Natural killer cell treated with Interleukin-12 subunit alpha and Interleukin-12 subunit beta and Interleukin-15 and Interleukin-18, amount 100 ng/mL, for 72 hours (primary cell): ENCODE results near the gene AP1M2. TPM values are rescaled to one million over a fixed set of nuclear protein-coding genes. Genes with fewer than 3 reads are reported as not detected.
A peak's percentile ranks its signal among the peaks of the same experiment; 100 is the strongest.

ENCODE experiments used
- ATAC-seq, 2 donors: fragments of 150-1000 bp; cut with Tn5 transposase in 1 of 2; sonication (Bioruptor Pico), chemical (Tn5 transposase) in 1 of 2; 2 replicates each; pipeline ENCODE4 v1.10.0; 2021
- DNase-seq: peaks from one replicate; pipeline ENCODE4 v3.0.0; 2022; ENCODE audit warnings: low spot score
- H3K27ac Mint-ChIP-seq, 2 donors: 1 replicate in 1 of 2; 2 replicates in 1 of 2; pipeline ENCODE4 v1.8.0; 2022; ENCODE audit warnings: mixed read lengths in 2 of 2, mild to moderate bottlenecking in 1 of 2, moderate library complexity in 1 of 2
- H3K27me3 Mint-ChIP-seq, 2 donors: 1 replicate in 1 of 2; 2 replicates in 1 of 2; pipeline ENCODE4 v1.8.0; 2022; ENCODE audit warnings: mixed read lengths in 2 of 2
- H3K36me3 Mint-ChIP-seq: one replicate; pipeline ENCODE4 v1.8.0; 2022; ENCODE audit warnings: mixed read lengths
- H3K4me1 Mint-ChIP-seq, 2 donors: 1 replicate in 1 of 2; 2 replicates in 1 of 2; pipeline ENCODE4 v1.8.0; 2022; ENCODE audit warnings: low read depth in 2 of 2, mixed read lengths in 2 of 2, mild to moderate bottlenecking in 1 of 2
- H3K4me3 Mint-ChIP-seq: one replicate; pipeline ENCODE4 v1.8.0; 2022; ENCODE audit warnings: mixed read lengths
- H3K9me3 Mint-ChIP-seq: 2 replicates; pipeline ENCODE4 v1.8.0; 2022; ENCODE audit warnings: mixed read lengths
- total RNA-seq, 2 donors: library from RNA; stranded (reverse); gene quantifications; one replicate each; pipeline ENCODE4 v1.2.3, GENCODE V29; 2022

AP1M2 gene
- not detected for total RNA-seq

GRCh38 chr19:10587022-10587838 is at the start of gene AP1M2:
AP1M2 (minus strand) TSS chr19:10587312; CDS start chr19:10587231, 81 bp downstream.
- no peak within 1 kb of the TSS for H3K4me3 Mint-ChIP-seq
- H3K9me3 Mint-ChIP-seq, result peaks cover 5% of the 10 kb centered on the region
- ATAC-seq (no peak), DNase-seq (no peak)
- no peak within 1 kb of the TSS for H3K27ac Mint-ChIP-seq
- no peaks in the 10 kb centered on the region for H3K36me3 Mint-ChIP-seq
- H3K4me1 Mint-ChIP-seq, result peaks cover 12 to 13% of the 10 kb centered on the region in 2 donors
- H3K27me3 Mint-ChIP-seq, result peaks cover 7 to 12% of the 10 kb centered on the region in 2 donors

GRCh38 chr19:10636304-10636972 is 49.3 kb upstream of the AP1M2 start:
- Mint-ChIP-seq H3K4me3 (no peak overlapping the region), H3K36me3 (peaks cover 12% of the 10 kb centered on the region), H3K27me3 (no peaks in the 10 kb centered on the region), H3K27ac (peak overlapping the region in 1 of 2 donors; percentile 19), H3K4me1 (peaks cover 8 to 22% of the 10 kb centered on the region in 2 donors), H3K9me3 (no peaks in the 10 kb centered on the region)
- DNase-seq (no peak), ATAC-seq (no peak)

GRCh38 chr19:10634963-10635362 is 47.9 kb upstream of the AP1M2 start:
- DNase-seq (no peak), ATAC-seq (no peak)
- Mint-ChIP-seq H3K27me3 (no peaks in the 10 kb centered on the region), H3K27ac (no peak overlapping the region), H3K9me3 (no peaks in the 10 kb centered on the region), H3K36me3 (peaks cover 12% of the 10 kb centered on the region), H3K4me1 (peaks cover 8 to 22% of the 10 kb centered on the region in 2 donors), H3K4me3 (no peak overlapping the region)

- ATAC-seq, result no peak
- Mint-ChIP-seq H3K4me3 (no peak overlapping the region), H3K27ac (no peak overlapping the region), H3K4me1 (peaks cover 8 to 21% of the 10 kb centered on the region in 2 donors), H3K27me3 (no peaks in the 10 kb centered on the region), H3K36me3 (peaks cover 12% of the 10 kb centered on the region), H3K9me3 (no peaks in the 10 kb centered on the region)
- no peak for DNase-seq
Measured at GRCh38 chr19:10634430-10634829, 47.3 kb upstream of the AP1M2 start.

GRCh38 chr19:10631874-10632273 is 44.8 kb upstream of the AP1M2 start:
- Mint-ChIP-seq H3K36me3 (peaks cover 6% of the 10 kb centered on the region), H3K4me1 (peaks cover 0 to 12% of the 10 kb centered on the region in 2 donors), H3K4me3 (no peak overlapping the region), H3K27ac (no peak overlapping the region), H3K27me3 (no peaks in the 10 kb centered on the region), H3K9me3 (no peaks in the 10 kb centered on the region)
- DNase-seq, result no peak
- ATAC-seq, result no peak

GRCh38 chr19:10625762-10626138 is 38.6 kb upstream of the AP1M2 start:
- Mint-ChIP-seq H3K4me3 (no peak overlapping the region), H3K9me3 (no peaks in the 10 kb centered on the region), H3K27me3 (no peaks in the 10 kb centered on the region), H3K36me3 (no peaks in the 10 kb centered on the region), H3K4me1 (peaks cover 15 to 26% of the 10 kb centered on the region in 2 donors), H3K27ac (peak overlapping the region in 1 of 2 donors; percentile 86)
- DNase-seq (no peak), ATAC-seq (no peak)

GRCh38 chr19:10625003-10625761 is 38.1 kb upstream of the AP1M2 start, which contains the start of gene SLC44A2:
SLC44A2 (plus strand) TSS chr19:10625553; CDS start chr19:10625634, 81 bp downstream.
- no peaks in the 10 kb centered on the region for H3K36me3 Mint-ChIP-seq
- DNase-seq (no peak), ATAC-seq (peak in 1 of 2 donors; percentile 47)
- peaks cover 15 to 29% of the 10 kb centered on the region in 2 donors for H3K4me1 Mint-ChIP-seq
- H3K27me3 Mint-ChIP-seq, result no peaks in the 10 kb centered on the region
- no peaks in the 10 kb centered on the region for H3K9me3 Mint-ChIP-seq
- H3K4me3 Mint-ChIP-seq, result peak within 1 kb of the TSS; percentile 65
- H3K27ac Mint-ChIP-seq, result peak within 1 kb of the TSS; percentile 70 to 88

- ATAC-seq (peak; percentile 50 to 64), DNase-seq (no peak)
- H3K27me3 Mint-ChIP-seq, result no peaks in the 10 kb centered on the region
- H3K27ac Mint-ChIP-seq, result peak overlapping the region; percentile 70 to 88
- H3K4me1 Mint-ChIP-seq, result peaks cover 15 to 29% of the 10 kb centered on the region in 2 donors
- no peaks in the 10 kb centered on the region for H3K36me3 Mint-ChIP-seq
- no peaks in the 10 kb centered on the region for H3K9me3 Mint-ChIP-seq
- peak overlapping the region; percentile 65 for H3K4me3 Mint-ChIP-seq
Measured at GRCh38 chr19:10624585-10624984, 37.5 kb upstream of the AP1M2 start.

GRCh38 chr19:10621966-10622365 is 34.9 kb upstream of the AP1M2 start:
- H3K27me3 Mint-ChIP-seq, result no peaks in the 10 kb centered on the region
- ATAC-seq, result no peak
- H3K9me3 Mint-ChIP-seq, result no peaks in the 10 kb centered on the region
- no peak for DNase-seq
- no peak overlapping the region for H3K4me3 Mint-ChIP-seq
- H3K4me1 Mint-ChIP-seq, result peaks cover 22 to 32% of the 10 kb centered on the region in 2 donors
- H3K36me3 Mint-ChIP-seq, result no peaks in the 10 kb centered on the region
- peak overlapping the region; percentile 54 to 82 for H3K27ac Mint-ChIP-seq

GRCh38 chr19:10620786-10621185 is 33.7 kb upstream of the AP1M2 start:
- Mint-ChIP-seq H3K9me3 (no peaks in the 10 kb centered on the region), H3K4me1 (peaks cover 22 to 36% of the 10 kb centered on the region in 2 donors), H3K36me3 (no peaks in the 10 kb centered on the region), H3K4me3 (no peak overlapping the region), H3K27ac (peak overlapping the region; percentile 51 to 86), H3K27me3 (no peaks in the 10 kb centered on the region)
- ATAC-seq (no peak), DNase-seq (no peak)

GRCh38 chr19:10618846-10619245 is 31.7 kb upstream of the AP1M2 start:
- Mint-ChIP-seq H3K36me3 (no peaks in the 10 kb centered on the region), H3K27me3 (no peaks in the 10 kb centered on the region), H3K4me1 (peaks cover 15 to 34% of the 10 kb centered on the region in 2 donors), H3K4me3 (no peak overlapping the region), H3K27ac (peak overlapping the region in 1 of 2 donors; percentile 42), H3K9me3 (no peaks in the 10 kb centered on the region)
- no peak for ATAC-seq
- no peak for DNase-seq

- no peaks in the 10 kb centered on the region for H3K36me3 Mint-ChIP-seq
- H3K4me1 Mint-ChIP-seq, result peaks cover 19 to 42% of the 10 kb centered on the region in 2 donors
- H3K27me3 Mint-ChIP-seq, result no peaks in the 10 kb centered on the region
- ATAC-seq (no peak), DNase-seq (no peak)
- no peaks in the 10 kb centered on the region for H3K9me3 Mint-ChIP-seq
- H3K27ac Mint-ChIP-seq, result peak overlapping the region; percentile 42 to 82
- no peak overlapping the region for H3K4me3 Mint-ChIP-seq
Measured at GRCh38 chr19:10617409-10618121, 30.5 kb upstream of the AP1M2 start.

GRCh38 chr19:10615429-10616023 is 28.4 kb upstream of the AP1M2 start:
- no peak for ATAC-seq
- Mint-ChIP-seq H3K27me3 (no peaks in the 10 kb centered on the region), H3K4me3 (peak overlapping the region; percentile 44), H3K9me3 (no peaks in the 10 kb centered on the region), H3K36me3 (no peaks in the 10 kb centered on the region), H3K4me1 (peaks cover 14 to 31% of the 10 kb centered on the region in 2 donors), H3K27ac (peak overlapping the region; percentile 62 to 82)
- no peak for DNase-seq
